Stimulated activated CD4-positive, alpha-beta T cell treated with anti-CD3 and anti-CD28 coated beads, Interleukin-2, amount 100 ng/mL, for 24 hours (primary cell): ENCODE results near the gene KCTD1.
"Not testable (repeated sequence)": the region's sequence is repeated elsewhere in the genome, so short reads cannot be mapped to it uniquely, and the experiment has no call there.

Experiments used
- DNase-seq, 2 donors: peaks; one replicate each; pipeline ENCODE4 v3.0.0-alpha.2; 2020

Gene KCTD1

DNA sequence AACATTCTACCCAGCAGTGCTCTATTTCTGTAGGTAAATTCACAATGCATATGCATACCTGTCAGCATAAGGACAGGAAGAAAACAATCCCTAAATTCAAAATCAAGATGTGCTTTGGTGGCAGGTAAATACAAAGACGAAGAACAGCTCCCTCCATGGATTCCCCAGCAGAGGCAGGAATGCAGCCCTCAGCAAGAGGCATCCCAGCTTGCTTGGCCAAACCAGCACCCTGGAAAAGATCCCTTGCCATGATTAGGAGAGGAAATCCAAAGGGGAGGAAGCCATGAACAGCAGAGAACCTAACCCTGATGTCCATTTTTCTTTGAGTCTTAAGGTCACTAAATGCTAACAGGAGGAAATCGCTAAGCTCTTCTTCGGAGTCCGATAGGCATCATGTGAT is 91.2 kb downstream of the KCTD1 start:
- DNase-seq: no peak

DNA sequence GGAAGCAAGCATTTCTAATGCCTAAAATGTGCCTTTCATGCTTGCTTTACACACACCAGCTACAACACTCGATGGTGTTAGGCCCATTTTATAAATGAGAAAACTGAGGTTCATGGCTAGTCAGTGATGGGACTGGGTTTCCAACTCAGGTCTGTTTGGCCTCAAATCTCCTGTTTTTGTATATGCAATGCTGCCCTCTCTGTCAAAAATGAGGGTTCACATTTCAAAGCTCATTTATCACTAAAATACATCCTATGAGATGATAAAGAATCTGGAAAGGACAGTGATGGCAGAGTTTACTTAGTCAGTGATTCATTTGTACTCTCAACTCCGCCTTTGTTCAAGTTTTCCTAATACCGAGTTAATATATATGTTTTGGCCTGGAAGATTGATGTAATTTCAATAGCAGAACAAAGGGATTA is 92.3 kb downstream of the KCTD1 start:
- no peak for DNase-seq

DNA sequence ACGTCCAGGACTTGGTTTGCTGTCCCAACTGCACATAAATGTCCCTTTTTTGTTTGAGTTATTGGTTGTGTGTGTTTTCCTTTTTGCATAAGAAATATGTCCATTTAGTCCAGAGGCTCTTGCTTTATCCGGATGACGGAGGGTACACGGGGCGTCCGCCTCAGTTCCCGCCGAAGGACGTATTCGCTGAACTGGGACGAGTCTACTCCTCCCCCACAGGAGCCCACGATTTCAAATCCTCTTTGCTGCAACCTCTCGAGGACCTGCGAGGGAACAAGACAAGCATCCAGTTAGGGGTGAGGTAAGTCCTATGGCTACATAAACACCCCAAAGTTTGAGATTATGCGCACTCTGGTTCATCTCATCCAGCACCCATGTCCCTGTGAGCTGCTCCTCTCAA is 92.7 kb downstream of the KCTD1 start:
- DNase-seq: no peak

DNA sequence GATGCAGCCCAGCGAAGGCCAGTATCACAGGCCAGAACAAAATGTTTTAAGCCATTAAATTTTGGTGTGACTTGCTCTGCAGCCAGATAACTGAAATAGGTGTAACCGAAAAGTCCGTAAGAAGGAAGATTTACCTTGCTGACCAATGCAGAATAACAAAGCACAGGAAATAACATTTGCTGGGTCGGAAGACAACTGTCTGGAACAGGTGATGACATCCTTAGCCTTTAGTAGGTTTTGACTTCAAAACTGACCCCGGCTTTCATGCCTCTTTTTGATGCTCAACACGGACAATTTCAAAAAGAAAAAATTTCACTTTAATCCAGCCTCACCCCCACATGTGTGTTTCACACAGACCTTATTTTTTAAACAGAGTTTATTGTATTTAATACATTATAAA is 93.7 kb downstream of the KCTD1 start:
- DNase-seq: no peak

DNA sequence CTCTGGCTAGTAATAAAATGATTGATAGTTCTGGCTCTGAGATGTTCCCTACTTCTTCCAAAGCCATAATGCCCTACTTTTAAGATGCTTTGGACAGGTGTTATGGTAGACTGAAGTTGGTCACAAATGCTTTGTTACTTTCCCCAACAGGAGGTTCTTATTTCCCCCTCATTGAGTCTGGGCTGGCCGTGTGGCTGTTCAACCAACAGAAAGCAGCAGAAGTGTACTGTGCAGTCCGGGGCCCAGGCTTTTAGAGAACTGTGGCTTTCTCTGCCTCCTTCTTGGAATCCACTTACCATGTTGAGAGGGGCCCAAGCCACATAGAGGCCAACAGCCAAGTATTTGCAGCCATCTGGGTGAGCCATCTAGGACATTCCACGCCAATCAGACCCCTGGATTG is 94.2 kb downstream of the KCTD1 start:
- DNase-seq: no peak

DNA sequence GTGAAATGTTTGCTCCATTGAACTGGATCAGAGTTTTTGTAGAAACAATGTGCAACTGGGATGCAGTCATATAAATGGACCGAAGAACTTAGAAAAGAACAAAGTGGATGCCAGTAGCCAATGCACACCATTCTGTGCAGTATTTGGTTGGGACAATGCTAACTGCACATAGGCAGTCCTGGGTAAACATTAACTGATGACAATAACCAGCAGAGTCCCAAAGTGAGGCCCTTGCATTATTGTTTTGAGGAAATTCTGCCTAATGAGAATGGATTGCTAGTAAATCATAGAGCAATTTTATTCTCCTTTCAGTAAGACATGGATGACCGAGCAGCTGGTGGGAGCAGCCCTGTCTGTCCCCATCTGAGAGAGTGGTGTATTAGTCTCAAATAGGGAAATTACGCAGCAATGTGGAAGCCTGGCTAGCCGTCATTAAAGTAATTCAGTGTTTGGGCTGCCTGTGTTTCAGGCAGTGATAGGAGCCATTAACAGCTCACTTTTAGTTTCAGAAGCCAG is 94.9 kb downstream of the KCTD1 start:
- DNase-seq: no peak

DNA sequence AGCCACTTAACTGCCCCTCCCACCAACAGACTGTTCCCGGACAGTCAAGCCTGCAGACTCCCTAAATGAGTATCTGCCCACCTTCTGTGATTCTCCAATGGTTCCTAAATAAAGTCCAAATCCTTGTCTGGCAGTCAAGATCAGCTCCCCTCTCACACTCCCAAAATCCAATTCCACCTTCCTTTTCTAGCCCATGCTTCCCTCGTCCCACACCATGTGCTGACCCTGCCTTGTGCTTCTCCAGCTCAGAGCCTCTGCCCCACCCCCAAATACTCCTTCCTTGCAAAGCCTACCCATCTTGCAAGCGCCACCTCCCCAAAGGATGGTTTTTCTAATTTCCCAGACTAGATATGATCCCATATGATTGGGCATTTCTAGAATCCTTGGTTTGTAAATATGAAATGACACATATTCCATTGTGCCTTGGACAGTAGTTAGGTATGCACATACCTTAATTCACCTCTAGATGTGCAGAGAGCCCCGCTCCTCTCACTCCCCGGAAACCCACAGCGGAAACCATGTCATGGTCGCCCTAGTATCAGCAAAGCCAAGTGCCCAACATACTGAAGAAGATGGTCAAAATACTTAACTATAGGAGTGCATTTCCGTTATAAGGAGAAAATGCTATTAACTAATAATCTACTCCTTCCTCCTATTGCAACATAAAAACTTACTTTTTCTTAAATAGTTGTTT is 97.2 kb downstream of the KCTD1 start:
- DNase-seq: no peak

DNA sequence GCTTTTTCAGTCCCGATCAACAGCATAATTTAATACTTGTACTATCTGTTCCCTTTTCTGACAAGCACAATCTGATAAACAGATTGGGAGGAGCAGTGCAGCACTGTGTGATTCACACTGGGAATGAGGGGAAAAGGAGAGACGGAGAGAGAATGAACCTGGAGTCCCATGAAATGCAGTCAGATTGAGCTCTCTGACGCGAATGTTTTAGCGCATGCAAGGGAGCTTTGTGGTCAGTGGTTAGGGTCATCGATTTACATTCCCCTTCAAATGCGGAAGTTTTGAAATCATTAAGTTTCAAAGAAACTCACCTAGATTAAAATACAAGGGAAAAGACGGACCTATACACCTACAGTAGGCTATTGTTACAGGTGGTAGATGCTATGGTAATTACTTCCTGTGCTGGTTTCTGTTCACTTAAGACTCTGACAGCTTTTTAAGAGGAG is 99.6 kb downstream of the KCTD1 start:
- DNase-seq: no peak

DNA sequence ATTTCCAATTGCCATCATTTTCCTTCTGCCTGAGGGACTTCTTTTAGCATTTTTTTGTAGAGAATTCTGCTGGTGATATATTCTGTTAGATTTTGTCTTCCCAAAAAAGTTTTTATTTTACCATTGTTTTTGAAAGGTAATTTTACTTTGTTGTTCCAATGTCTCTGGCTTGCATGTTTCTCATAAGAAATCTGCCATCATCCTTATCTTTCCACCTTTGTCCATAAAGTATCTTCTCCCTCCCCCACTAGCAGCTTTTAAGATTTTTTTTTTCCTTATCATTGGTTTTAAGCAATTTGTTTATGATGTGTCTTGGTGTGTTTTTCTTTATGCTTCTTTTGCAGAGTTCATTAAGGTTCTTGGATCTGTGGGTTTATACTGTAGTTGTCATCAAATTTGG is 104.5 kb downstream of the KCTD1 start:
- no peak for DNase-seq

DNA sequence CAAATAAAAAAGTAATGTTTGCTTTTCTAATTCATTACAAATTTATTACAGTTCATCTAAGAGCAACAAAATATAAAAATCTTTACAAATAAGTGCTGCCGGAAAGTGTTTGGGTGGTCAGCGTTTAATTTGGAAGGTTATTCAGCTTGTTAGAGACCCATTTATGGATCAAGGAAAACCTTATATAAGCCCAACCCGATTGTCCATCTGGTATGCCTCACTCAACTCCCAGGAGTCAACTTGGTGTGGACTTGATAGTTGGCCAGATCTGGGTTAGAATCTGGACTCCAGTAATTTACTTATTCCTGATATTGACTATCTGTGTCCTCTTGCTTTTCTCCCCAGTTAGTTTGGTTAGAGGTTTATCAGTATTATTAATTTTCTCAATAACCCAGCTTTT is 106.2 kb downstream of the KCTD1 start:
- DNase-seq: no peak

DNA sequence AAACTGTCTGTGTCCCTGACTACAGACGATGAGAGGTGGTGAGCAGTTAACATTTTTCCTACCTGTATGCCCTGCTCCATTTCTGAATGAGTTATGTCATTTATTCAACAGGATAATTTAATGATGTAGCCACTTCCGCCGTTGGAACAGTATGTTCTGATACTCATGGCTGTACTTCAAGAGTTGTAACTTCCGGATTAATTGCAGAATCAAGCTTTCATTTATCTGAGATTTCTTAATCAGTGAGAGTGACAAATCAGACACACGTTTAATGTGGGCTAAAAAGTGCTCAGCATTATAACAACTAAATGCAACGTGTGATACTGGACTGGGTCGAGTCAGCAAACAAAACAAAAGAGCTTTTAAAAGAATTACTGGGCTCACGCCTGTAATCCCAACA is 107.7 kb downstream of the KCTD1 start:
- no peak for DNase-seq

DNA sequence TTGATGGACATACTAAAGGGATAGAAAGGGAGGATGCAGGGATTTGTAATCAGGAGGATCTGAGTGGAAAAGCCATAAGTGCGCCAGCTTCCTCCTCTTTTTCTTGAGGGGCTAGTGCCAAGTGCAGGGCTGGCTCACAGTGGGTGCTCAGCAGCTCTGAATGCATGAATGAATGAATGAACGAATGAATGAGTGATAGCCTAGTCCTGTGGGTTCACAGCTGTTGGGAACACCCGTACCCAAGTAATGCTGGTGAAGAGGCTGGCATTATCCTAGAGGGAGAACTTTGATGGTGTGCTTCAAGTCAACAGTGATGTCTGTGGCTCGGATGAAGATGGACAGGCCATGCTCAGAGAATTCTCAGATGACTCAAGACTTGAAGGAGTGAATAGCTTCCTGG is 108.8 kb downstream of the KCTD1 start:
- no peak for DNase-seq

DNA sequence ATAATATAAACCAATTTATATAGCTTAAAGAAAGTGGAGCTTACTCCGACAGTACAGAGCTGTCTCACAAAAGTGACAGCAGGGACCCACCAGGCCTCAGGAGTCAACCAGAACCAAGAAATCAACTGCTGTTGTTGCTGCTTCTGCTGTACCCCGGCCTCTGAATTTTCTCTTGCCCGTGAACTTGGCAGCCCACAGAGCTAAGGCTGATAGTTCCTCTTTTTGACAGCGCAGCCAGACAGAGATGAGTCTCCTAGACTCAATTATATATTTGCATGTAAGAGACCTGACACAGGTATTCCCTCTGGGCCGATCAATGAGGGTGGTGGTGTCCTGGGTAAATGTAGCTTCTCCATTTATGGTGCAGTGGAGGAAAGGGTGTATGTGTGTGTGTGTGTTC is 109.4 kb downstream of the KCTD1 start:
- no peak for DNase-seq

DNA sequence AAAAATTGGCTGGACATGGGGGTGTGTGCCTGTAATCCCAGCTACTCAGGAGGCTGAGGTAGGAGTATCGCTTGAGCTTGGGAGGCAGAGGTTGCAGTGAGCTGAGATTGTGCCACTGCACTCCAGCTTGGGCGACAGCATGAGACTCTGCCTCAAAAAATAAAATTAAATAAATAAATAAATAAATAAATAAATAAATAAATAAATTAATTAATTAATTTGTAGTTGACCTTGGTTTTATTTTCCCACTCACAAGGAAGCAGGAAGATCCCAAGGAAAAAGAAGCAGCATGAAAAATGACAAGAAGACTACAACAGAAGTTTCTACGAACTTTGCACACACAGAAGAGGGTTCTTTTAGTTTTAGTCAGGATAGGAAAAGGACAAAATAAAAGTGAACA is 110.7 kb downstream of the KCTD1 start:
- not testable (repeated sequence) for DNase-seq

DNA sequence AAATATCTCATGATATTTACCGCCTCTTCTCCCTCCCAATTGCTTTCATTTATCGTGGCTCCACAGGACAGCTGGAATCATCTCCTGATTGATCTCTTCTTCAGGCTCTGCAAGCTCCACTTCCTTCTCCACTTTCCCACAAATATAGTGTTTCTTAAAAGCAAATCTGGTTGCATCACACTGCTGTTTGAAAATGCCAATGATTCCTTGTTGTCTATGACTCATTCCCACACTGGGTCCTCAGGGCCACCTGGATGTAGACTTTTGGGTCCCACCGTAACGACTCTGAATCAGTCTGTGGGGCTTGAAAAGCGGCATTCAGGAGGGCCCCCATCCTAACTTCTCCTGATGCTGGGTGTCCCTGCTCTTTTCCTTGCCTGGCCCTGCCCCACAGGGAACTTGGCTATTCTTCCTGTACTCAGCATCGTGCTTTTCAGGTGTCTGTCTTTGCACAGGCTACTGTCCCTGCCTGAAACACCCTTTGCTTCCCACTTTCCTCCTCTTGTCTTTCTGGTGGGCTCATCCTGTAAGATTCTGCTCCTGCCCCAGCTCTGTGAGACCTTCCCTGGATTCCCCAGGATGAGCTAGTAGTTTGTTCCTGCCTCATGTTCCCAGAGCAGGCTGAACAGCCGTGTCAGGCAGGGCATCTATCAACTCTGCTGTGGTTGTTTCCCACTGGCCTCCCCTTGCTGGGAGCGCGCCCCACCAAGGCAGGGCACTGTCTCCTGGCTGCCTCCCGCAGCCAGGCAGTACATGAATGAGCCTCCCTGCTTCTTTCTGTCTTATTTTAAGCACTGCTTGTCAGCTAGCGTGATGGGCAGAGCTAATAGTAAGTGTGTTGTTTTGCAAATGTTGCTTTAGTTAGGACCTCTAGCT is 111.9 kb downstream of the KCTD1 start:
- DNase-seq: no peak

DNA sequence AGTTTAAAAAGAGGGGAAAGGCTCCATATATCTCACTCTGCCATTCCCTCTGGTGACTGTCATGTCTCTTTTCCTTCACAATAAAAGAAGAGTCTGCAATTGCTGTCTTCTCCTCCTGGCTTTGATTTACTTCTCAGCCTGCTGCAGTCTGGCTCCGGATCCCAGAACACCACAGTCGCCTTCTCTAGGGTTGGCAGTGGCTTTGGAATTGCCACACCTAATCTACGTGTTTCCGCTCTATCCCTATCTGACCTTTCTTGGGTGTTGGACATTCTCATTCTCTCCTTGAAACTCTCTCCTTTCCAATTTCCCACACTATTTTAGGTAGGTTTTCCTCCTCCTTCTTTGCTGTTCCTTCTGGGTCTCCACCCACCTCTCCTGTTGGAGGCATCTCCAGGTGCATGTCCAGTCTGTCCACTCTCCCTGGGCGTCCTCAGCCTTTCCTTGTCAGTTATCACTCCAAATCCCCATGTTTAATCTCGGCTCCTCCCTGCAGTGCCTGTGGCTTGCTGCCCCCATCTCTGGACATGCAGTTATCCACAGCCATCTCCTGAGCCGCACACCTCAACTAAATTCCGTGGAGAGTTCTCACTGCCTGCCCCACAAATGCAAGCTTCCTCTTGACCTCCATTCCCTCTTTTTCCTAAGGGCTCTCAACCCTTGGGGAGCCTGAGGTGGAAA is 112.8 kb downstream of the KCTD1 start:
- DNase-seq: no peak

DNA sequence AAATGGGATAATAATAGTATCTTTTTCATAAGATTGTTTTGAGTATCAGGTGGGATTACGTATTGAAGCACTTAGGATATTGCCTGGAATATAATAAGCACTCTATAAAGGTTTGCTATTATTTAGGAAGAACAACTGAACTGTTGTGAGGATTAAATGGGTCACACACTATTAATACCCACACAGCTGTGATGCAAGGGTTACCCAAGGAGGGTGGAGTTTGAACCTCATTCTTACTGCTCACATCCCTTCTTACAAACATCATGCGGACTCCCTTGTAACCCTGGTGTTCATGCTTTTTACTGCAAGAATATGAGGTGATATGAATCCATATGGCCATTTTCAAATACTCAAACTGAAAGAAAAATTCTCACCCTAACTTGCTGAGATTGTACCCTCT is 113.5 kb downstream of the KCTD1 start:
- DNase-seq: no peak

DNA sequence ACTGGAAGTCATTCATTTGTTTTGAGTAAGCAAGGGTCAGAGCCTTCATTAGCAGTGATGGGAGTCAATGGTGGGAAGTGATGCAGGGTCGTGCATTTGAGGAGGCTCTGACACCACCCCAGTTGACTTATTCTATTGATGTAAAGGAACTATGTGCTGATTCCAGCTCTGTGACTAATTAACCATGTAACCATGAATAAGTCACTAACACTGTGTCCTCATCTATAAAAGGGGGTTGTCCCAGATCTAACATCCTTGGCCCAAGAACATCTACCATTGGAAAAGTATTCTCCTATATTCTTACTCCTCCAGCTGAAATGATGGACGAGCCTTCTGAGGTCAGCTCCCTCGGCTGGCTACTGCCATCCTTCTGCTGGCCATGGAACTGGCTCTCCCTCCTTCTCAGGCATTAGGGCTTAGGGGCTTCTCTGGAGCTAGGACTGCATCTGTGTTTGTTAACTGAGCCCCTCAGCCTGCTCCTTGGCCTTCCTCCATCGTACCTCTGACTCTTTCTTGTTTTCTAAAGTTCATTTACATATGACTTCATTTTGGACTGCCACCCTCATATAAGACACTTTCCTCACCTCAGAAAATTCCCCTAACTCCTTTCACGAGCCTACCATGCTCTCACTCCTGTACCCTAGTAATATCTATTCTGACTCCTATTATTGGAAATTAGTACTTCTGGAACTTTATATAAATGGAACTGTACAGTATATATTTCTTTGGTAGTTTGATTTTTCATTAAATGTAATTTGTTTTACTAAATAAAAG is 115.5 kb downstream of the KCTD1 start:
- DNase-seq: no peak

DNA sequence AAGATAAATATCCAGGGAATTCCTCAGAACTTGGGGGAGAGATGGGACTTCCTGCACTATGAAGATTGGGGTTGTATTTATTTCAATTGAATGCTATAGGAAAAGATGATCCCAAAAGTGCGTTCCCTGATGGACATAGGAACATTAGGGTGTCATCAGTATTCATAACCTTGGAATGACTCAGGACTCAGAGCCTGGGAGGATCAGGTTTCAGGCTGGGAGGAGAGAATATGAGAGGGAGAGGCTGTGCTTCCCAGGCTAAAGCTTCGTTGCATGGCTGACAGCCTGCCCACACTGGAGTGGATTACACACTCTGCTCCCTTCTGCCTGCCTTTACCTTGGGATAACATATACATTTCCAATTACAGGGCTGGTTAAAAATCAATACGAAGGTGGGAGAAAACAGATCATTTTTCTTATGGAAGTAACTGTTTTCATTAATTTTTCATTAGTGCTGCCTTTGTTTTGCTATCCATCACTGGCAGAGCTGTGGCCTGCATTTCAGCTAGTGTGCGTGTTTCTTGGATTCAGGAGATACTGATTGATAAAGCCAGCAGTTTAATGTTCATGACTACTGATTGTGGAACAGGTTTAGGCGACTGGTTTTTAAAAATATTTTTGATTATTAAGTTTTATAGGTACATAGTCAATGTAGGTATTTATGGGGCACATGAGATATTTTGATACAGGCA is 118.7 kb downstream of the KCTD1 start:
- no peak for DNase-seq

DNA sequence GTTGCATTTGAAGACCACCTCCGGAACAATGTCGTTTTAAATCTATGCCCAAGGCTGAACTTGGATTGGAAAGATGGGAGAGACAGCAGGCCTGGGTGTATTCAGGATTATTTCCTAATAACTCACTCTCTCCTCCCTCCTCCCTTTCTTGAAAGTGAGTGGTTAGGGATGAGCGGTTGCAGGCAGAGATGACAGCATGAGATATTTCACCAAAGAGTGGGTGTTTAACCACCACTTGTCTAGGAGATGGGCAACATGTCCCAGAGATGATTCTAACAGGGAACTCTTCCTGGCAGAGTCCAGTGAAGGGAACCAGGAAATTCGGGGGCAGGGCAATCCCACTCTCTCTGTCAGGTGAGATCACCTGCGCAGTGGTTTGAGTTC is 123.2 kb downstream of the KCTD1 start:
- no peak for DNase-seq

DNA sequence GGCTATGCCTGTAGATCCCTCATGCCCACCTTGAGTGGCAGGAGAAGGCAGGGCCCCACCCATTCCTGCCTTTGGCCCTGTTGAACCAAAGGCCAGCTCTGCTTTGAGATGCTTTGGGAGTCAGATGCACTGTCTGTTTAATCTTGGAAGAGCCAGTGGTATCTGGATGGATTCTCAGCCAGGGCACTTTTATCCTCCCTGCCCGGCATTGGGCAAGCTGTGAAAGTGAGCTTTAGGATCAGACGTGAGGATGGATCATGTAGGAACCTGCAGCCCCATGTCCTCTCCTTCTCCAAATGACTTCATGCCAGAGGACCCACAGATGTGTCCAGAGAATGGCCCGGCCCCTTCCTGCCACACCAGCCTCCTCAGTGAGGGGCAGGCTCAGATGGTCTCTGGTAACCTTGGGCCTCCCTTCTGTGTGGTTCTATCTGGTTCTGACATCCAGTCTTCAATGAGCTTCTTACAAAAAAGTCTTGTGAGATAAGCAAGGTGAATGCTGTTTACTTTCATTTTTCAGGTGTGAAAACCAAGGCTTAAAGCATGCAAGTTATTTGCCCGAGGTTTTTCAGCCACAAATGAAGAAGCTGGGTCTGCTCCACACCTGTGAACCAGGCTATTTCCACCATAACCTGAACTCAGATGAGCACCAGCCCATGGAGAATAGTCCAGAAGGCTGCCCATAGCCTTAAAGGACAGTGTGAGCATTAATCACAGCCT is 123.8 kb downstream of the KCTD1 start:
- no peak for DNase-seq
